Measurements from ENCODE around the gene PRKAG2.
"Not testable (repeated sequence)": the region's sequence is repeated elsewhere in the genome, so short reads cannot be mapped to it uniquely, and the experiment has no call there.

PRKAG2 gene

DNA sequence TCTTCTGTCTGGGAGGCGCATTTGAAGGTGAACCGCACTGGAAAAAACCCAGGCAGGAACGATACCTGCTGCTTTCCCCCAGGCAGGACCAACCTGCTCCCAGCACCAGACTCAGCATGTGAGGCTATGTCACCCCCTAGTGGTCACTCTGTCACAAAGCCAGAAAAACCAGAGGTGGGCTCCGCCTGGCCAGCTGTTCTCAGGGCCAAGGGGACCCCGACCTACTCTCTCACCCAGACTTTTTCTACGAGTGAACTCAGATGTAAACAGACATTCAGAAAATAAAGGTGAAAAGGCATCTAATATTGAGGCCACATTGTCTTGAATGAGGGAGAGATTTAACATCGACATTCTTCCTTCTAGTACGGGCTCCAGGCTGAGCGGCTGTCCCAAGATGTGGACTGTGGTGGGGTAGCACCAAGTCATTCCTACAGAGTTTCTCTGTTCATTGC is 117.3 kb downstream of the PRKAG2 start:
- peak; percentile 53 for DNase-seq

DNA sequence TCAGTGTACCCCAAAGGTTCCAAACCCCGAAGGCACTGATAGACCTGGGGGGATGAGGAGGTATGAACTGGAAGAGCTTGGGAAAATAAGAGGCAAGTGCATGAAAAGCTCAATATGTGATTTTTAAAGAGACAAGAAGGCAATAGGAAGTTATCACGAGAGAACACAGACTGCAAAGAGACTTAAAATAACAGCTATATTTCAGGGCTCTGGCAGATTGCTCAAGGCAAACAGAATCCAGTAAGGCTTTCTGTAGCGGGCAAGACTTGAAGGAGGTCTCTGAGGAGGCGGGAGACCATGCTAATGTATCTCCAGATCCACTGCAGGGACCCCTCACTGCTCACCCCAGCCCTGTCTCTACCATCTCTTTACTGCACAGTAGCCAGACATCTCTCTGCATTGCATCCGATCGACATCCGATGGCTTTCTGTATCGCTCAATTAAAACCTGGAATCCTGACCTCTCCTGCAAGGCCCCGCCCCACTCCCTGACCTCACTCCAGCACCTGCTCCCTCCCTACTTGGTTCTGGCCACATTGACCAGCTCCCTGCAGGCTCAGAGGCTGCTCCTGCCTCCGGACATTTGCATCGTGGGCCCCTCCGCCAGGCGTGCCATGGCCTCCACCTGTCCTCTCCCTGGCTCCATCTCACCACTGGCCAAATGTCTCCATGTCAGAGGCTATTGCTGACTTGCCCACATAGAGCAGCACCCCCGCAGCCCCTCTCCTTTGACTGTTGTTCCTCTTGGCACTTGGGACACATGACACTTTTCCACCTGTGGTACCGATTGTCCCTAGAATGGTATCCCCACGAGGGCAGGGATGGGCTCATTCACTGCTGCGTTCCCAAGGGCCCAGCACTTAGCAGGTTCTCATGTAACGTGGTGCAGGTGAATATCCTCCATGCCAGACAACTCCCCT is 118.0 kb downstream of the PRKAG2 start:
- DNase-seq: no peak

DNA sequence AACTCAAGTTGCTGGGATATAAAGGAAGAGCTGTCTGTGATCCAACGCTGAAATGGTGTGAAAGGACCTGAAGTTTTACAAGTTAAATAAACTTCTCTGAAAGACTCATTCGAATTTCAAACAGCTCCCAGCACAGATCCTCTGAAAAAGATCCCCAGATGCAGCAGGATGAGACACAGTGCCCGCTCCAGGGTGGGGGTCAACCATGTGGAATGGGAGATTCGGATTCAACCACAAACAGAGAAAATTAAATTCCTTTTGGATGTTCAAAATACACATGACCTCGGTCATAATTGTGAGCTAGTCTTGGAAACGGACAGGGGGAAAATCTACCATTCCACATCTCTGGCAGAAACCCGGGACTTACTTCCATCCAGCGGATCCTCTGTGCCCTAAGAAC is 119.6 kb downstream of the PRKAG2 start:
- no peak for DNase-seq

DNA sequence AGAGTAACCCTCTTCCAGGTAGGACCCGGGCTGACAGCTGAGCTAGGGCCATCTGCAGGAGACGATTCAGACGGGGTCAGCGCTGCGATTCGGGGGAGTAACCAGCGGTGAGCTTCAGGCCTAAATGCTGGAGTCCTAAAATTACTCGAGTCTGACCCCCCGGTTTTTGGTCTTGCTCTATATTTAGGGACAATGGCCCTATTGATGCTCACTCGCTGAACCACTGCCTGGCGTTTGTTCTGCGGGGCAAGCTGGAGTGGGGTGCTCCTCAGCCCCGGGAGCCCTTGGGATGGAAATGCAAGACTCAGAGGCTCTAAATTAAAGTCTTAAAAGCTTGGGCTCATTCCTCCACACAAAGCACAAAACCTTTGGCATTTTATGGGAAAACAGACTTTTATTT is 120.0 kb downstream of the PRKAG2 start:
- no peak for DNase-seq

DNA sequence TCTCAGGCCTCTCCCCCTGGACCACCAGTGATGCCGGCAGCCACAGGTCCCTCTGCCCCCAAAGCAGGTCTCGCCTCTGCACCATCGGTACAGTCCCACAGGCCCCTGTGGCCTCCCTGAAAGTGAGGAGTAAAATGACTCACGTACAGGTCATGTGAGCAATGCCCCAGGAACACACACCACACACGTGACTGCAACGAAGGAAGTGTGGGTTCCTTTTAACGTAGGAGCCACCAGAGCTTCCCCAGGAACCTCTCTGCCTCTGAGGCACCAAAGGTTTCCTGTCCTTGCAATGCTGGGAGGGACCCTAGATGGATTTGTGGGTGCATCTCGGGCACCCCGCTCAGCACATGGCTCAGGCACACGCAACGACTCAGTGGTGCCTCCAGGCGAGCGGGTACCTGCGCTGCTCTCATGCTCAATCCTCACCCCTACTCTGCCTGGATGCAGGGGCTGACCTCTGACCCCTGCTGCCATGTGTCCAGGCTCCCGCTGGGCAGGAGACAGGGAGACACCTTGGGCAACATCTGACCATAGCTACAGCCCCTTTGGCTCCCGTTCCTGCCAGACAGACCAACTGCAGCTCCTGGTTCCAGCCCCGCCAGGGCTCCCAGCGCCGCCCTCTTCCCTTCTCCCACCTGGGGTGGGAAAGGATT is 120.7 kb downstream of the PRKAG2 start:
- DNase-seq: no peak

DNA sequence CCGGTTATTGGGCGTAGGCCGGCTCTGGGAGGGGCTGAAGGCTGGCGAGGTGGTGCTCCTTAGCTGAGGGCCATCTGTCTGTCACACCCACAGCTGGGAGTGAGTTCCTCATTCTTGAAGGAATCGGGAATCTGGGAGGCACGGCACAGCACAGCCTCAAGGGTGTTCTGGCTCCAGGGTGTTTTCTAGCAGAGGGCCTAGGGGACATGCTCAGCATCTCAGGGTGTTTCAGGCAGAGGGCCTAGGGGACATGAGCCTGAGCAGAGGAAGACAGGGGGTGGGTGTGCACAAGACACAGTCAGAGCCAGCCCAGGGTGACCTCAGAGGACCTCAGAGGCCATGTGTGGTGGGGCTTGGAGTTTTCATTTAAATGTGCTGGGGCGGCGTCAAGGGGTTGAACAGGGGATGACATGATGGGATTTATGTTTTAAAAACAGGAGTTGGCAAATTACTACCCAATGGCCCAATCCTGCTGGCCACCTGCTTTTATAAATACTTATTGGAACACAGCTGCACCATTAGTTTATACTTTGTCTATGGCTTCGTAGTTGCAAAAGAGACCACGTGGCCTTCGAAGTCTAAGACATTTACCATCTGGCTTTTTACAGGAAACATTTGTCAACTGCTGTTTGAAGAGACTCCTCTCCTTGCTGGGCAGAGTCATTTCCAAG is 121.6 kb downstream of the PRKAG2 start:
- DNase-seq: no peak

DNA sequence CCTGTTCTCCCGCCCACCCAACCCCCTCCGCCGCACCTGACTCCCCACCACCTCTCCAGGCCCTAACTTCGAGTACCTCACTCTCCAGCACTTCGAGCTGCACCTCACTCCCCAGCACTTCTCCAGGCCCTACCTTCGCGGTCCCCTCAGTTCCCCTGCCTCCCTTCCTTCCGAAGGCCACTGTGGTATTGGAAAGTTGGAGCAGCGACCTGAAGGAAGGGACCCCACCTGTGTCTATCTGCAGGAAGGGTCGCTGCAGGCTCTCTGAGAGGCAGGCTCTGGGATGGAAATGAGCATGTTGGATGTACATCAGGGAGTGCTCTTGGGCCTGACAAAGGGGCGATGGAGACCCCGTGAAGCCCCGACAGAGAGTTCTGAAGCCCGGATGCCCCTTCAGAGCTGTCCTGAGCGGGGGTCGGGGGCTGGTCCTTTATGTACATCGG is 122.2 kb downstream of the PRKAG2 start:
- DNase-seq: no peak

DNA sequence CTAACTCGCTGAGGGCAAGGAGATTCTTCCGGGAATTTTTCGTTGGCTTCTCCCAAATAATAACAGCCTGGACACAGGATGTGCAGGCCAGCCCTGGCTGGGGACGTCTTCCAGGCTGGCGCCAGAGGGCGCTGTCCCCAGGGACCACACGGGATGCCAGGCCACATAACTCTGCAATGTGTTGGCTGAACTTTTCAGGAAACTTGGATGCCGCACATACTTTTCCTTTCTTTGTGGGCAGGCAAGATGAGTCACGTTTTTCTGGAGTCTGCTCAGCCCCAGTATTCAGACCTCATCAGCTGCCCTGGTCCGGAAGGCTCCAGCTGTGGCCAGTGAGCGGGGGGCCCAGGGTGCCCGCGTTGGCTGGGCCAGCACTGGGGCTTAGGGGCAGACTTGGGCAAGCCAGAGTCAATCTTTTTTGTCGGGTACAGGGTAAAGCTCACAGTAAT is 122.7 kb downstream of the PRKAG2 start:
- DNase-seq: peak; percentile 8

DNA sequence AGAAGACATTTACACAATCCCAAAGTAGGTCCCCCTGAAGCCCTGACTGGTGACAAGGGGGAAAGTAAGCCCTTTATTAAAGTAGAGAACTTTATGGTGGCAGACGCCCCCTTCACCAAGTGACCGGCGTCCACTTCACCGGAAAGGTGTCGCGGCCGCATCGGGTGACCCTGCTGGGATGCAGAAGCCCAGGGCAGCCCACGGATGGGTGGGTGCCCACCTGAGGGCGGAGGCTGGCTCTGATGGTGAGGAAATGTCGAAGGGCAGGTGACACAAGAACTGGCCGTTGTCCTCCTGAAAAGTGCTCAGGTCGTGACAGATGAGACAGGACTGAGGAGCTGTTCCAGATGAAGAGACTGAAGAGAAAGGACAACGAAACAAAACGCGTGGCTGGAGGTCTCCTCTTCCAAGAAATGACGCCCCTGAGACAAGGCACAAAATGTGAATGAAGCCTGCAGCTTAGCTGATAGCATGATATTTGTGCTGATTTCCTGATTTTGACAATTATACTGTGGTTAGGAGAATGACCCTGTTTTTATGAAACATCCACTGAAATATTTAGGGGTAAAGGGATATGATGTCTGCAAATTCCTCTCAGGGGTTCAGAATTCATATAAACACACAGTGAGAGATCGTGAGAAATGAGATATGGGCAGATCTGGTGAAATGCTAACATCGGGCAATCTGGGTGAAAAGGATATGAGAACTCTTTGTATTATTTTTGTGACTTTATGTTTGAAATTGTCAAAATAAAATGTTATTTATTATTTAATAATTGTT is 123.9 kb downstream of the PRKAG2 start:
- DNase-seq: no peak

DNA sequence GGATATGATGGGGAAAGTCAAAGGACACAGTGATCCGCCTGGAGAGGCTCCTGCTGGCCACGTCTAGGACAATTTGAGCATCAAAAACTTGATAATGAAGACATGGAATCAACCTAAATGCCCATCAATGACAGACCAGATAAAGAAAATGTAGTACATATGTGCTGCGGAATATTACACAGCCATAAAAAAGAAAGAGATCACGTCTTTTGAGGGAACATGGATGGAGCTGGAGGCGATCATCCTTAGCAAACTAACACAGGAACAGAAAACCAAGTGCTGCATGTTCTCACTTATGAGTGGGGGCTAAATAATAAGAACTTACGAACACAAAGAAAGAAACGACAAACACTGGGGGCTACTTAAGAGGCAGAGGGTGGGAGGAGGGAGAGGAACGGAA is 124.9 kb downstream of the PRKAG2 start:
- no peak for DNase-seq

DNA sequence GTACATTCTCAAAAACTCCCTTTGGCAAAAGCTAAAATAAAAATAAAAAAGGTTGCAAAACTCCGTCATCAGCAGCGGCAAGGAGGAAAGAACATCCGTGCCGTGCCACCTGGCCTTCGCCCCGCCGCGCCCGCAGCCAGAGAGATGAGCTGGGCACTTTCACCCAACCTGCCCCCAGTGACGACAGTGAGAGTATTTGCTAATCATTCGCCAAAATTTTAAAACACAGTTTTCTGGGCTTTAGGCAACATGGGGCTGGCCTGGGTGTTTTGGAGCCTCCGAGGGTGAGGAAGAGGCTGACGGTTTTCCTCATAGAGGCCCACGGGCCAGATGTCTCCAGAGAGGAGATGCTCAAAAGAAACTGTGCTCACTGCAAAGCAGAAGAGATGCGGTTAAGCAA is 128.2 kb downstream of the PRKAG2 start:
- DNase-seq: no peak

DNA sequence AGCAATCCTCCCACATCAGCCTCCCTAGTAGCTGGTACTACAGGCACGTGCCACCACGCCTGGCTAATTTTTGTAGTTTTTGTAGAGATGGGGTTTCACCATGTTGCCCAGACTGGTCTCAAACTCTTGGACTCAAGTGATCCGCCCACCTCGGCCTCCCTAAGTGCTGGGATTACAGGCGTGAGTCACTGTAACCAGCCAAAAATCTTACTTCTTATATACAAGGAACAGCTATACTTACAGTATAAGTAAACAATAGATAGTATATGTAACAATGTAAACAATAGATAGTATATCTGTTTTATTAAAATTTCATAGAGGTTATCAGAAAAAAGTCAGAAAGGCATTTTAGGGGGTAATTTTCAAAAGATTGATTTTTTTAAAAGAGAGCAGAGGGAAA is 128.9 kb downstream of the PRKAG2 start:
- DNase-seq: not testable (repeated sequence)

DNA sequence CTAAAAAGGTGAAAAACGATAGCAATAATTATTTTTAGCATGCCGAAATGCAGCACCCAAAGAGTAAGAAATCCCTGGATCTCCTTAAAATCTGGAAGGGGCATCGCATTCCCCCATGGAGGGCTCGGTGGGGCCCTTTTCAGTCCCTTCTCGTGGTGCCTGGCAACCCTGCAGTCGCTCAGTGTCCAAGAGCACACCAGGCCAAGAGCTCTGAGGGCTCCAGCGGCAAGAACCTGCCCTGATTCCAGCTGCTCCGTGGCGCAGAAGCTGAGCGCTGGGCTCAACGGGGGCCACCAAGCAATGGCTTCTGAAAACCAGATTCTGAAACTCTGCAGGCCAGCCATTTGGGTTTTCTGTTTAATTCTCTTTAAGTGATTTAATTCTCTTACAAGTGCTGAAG is 131.2 kb downstream of the PRKAG2 start:
- DNase-seq: no peak

DNA sequence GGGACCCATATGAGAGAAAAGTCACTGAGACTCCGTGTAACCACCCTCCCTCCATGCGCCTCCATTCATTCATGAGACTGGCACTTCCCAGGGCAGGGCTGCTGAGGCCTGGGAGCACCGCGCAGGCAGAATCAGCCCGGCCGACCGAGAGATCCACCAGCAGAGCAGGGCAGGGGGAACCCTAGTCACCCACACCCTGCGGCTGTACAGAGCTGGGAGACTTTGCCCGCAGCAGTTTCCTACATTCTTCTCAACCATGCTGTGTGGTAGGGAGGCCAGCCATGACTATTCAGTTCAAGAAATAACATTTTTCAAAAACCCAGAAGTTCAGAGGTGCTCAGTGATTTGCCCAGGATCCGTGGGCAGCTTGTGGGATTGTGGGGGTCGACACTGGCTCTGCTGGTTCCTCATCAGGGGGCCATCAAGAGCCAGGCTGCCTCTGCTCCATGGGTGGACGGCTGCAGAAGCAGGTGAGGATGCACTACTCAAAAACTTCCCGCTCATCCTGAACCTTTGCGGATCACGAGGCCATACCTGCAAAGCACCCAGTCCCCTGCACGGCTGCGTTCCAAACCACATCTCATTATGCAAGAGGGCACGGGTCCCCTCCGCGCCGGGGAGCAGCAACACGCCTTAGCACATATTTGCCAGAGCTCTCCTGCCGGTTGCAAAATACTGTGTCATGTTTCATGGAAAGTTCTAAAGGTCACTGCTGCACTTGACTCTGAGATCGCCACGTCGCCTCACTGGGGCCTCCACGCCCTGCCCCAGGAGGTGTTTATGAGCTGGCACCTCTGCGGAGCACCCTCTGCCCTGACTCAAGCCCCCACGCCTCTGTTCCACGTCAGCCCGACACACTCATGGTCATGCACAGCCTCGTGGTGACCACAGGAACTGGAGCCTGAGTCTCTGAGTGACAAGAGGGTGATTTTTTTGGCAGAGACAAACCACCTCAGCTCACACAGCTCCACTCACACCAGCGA is 132.0 kb downstream of the PRKAG2 start:
- no peak for DNase-seq

DNA sequence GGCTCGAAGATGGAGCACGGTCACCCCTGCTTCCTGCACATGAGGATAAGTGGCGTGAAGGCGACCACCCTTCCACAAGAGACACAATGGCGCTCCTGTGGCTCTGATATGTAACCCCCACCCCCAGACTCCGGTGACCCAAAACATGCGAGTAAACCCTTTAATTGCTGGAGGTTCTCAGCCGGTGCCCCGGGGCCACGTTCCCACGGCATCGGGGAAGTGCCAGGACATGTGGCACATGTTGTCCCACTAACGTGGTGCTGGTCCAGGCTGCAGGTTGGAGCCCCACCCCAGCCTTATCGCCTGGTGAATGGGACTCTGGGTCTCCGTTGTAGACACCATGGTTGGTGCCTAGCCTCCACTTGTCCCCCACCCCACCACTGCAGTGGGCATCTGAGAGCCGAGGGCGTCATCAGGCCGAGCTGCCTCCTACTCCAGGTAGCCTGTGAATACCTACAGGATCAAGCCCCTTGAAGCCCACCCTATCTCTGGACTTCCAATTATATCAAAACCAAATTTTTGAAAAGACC is 132.8 kb downstream of the PRKAG2 start:
- DNase-seq: no peak

DNA sequence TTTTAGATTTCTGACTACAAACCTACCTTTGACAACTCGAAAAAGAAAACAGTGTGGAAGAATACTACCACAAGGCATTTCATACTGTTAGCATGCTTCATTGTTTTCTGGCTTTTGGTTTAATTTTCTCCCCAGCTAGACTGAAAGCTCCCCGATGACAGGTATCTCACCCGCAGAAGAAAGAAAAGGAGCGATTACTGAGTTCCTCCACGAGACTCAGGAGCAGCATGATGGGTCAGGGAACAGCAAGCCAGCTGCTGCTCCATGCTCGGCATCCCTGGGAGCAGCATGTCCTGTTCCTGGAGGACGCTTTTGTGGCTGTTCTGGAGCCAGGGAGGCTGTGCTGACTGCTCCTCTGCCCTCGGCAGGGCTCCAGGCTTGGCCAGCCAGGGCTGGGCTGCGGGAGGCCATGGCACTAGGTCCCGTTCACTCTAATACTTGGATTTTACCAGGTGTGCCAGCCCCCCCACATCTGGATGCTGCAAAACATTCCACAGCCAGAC is 133.4 kb downstream of the PRKAG2 start:
- DNase-seq: no peak

DNA sequence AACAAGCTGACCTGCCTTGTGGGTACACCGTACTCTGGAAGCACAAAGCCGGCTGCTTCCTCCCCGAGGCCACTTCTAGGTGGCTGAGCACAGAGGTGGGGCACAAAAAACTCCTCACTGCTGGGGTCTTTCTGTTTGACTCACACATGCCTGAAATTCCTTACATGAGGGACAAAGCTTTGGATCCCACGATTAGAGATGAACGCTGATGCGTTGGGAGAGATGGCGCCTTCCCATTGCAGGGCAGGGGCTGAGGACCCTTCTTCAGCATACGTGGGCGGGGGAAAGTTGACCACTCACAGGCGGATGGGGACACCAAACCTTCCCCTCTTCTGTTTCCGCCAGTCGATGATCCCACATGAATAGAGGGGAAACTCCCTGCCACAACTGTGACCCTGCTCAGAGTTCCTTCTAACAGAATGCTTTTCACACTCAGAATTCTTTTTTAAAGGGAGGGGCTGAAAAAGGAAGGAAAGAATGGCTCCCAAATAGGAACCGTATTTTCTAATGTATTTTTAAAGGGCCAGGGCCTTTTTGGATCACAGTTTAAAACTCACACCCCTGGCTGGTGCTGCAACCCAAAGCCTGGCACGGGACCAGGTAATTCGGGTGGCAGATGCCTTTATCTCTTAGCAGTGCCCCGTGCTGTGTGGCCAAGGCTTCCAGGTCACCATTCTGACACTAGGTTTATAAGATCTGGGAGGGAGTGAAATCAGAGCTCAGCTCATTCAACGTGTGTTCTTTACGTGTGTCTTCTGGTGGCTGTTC is 134.0 kb downstream of the PRKAG2 start:
- DNase-seq: no peak

DNA sequence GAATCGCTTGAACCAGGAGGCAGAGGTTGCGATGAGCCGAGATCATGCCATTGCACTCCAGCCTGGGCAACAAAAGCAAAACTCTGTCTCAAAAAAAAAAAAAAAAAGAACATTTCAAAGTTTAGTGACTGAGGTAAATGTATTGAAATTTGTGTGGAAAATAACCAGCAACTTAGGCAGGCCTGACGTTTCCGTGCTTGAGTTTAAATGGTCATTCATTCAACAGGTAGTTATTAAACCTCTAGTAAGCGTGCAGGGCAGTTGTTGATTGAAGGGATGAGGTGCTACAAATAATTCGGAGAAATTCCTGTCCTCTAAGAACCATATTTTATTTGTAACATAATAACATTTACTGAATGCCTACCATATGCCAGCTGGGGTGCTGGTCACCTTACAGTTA is 135.3 kb downstream of the PRKAG2 start:
- DNase-seq: no peak

DNA sequence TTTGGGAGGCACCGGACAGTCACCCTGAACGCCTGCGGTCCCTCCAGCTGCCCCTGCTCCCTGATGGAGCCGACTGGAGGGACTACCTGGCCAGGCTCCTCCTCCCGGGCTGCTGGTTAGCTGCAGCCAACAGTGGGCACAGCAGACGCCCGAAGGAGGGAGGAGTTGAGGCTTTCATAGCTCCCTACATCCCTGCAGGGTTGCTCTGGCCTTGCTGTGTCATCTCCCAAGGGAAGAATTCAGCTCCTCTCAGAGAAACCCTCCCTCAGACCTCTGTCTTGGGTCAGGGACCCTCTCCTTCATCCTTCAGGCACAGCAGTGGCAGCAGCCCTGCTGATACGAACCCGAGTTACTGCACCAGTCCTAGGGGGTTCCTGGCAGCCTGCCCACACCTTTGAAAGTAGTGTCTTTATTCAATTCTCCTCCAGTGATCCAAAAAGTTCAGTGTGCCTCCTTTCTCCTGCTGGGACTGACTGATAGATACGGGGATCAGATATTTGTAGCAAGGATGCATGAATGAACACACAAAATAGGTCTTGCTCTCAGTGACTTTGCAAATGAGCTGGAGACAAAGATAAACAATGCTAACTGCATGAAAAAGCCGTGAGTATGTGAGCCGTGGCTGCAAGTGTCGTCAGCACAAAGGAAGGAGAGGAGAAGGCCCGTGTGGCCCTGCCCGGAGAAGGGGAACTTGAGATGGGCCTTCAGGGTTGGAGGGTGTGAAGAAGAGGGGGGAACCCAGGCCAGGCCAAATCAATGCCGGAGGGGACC is 136.6 kb downstream of the PRKAG2 start:
- DNase-seq: no peak
